Measurements from ENCODE around the gene NEU2.
"Not testable (repeated sequence)": the region's sequence is repeated elsewhere in the genome, so short reads cannot be mapped to it uniquely, and the experiment has no call there.

NEU2 gene

GRCh38 chr2:233058717-233059546, 26.5 kb downstream of the NEU2 start:
- FAIRE-seq, result no peak

GRCh38 chr2:233059547-233059796, 27.0 kb downstream of the NEU2 start:
- FAIRE-seq, result no peak

- FAIRE-seq, result no peak
These were observed 27.5 kb downstream of the NEU2 start, which contains the start of gene INPP5D for GRCh38 chr2:233059797-233060500. Gene INPP5D, plus strand, starts transcription at chr2:233060342. Its CDS starts 137 bp downstream, at chr2:233060479.

- no peak for FAIRE-seq
These were observed 28.1 kb downstream of the NEU2 start for GRCh38 chr2:233060501-233060979.

- FAIRE-seq, result no peak
These were observed 28.6 kb downstream of the NEU2 start for GRCh38 chr2:233060980-233061590.

GRCh38 chr2:233061591-233062450, 29.3 kb downstream of the NEU2 start:
- FAIRE-seq, result no peak

- FAIRE-seq, result no peak
These were observed 30.0 kb downstream of the NEU2 start for GRCh38 chr2:233062451-233062850.

GRCh38 chr2:233062946-233063268, 30.4 kb downstream of the NEU2 start:
- FAIRE-seq, result no peak

- FAIRE-seq, result no peak
These were observed 30.9 kb downstream of the NEU2 start for GRCh38 chr2:233063269-233063975.

- no peak for FAIRE-seq
These were observed 31.5 kb downstream of the NEU2 start for GRCh38 chr2:233063976-233064411.

- no peak for FAIRE-seq
These were observed 32.2 kb downstream of the NEU2 start for GRCh38 chr2:233064530-233065199.

- not testable (repeated sequence) for FAIRE-seq
These were observed 32.7 kb downstream of the NEU2 start for GRCh38 chr2:233065200-233065589.

GRCh38 chr2:233065954-233066470, 33.5 kb downstream of the NEU2 start:
- no peak for FAIRE-seq

- no peak for FAIRE-seq
These were observed 36.4 kb downstream of the NEU2 start for GRCh38 chr2:233068762-233069418.

- no peak for FAIRE-seq
These were observed 40.4 kb downstream of the NEU2 start for GRCh38 chr2:233072838-233073237.

GRCh38 chr2:233074106-233074505, 41.6 kb downstream of the NEU2 start:
- no peak for FAIRE-seq

GRCh38 chr2:233075141-233075965, 42.9 kb downstream of the NEU2 start:
- FAIRE-seq, result no peak

GRCh38 chr2:233075966-233076339, 43.5 kb downstream of the NEU2 start:
- FAIRE-seq, result no peak

GRCh38 chr2:233076749-233077148, 44.3 kb downstream of the NEU2 start:
- no peak for FAIRE-seq

GRCh38 chr2:233079473-233079877, 47.0 kb downstream of the NEU2 start:
- no peak for FAIRE-seq
